ENCODE data around the gene PRDM16. TPM values are rescaled to one million over a fixed set of nuclear protein-coding genes. Genes with fewer than 3 reads are reported as not detected.

Gene PRDM16
- total RNA-seq, 1 experiment from 2014 or later, result 0.09 TPM

DNA sequence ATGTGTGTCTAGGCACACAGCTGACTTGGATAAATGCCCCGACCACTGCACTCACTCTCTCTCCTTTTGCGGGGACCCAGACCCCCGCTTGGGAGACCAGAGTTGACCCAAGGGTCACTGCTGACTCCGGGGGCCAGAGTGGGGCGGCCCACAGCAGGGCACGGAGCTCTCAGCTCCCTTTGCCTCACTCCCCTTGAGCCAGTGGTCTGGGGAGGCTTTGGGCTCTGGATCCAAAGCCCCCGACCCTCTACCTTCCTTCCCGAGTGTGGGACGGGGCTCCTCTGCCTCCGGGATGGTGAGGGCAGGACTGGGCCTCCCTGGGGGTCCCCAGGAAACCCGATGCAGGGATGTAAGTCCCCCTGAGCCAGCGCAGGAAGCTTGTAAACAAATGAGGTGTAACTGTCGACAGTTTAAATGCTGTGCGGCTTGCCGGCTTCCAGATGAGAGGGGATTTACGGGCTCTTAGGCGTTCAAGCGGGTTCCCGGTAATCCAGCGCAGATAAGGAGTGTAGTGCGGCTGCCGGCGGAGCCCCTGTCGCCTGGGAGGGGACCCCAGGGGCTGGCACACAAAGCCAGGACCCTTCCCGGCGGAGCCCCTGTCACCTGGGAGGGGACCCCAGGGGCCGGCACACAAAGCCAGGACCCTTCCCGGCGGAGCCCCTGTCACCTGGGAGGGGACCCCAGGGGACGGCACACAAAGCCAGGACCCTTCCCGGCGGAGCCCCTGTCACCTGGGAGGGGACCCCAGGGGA lies 40.3 kb upstream of the PRDM16 start:
- CTCF ChIA-PET, result no interaction called here
- peaks cover 30% of the 10 kb centered on the region for H3K27me3 Mint-ChIP-seq (ENCODE audit: unreplicated experiment)
- TF ChIP-seq CTCF (IDR thresholded peaks at IDR 0.05; ENCODE audit: unreplicated experiment), result no peak

GRCh38 chr1:3029481-3029961 lies 39.5 kb upstream of the PRDM16 start:
- BruUV-seq (replicated peaks), result no TSS peak
- no peak for TF ChIP-seq CTCF (IDR thresholded peaks at IDR 0.05; ENCODE audit: unreplicated experiment)
- no peaks in the 10 kb centered on the region for H3K9me3 Mint-ChIP-seq (ENCODE audit: low read depth, unreplicated experiment)
- H3K4me3 Mint-ChIP-seq (ENCODE audit: low read depth, unreplicated experiment), result no peak overlapping the region
- H3K27me3 Mint-ChIP-seq (ENCODE audit: unreplicated experiment), result peaks cover 27% of the 10 kb centered on the region
- no peaks in the 10 kb centered on the region for H3K4me1 Mint-ChIP-seq (ENCODE audit: low read depth, unreplicated experiment)
- DNase-seq, result no peak
- CTCF ChIA-PET, result no interaction called here
- no peak overlapping the region for H3K27ac Mint-ChIP-seq (ENCODE audit: unreplicated experiment)
- intact Hi-C loops (cut with micrococcal nuclease; ENCODE audit: unreplicated experiment), result no loop called here
- H3K36me3 Mint-ChIP-seq (ENCODE audit: insufficient read depth, unreplicated experiment), result no peaks in the 10 kb centered on the region

More for the DNA sequence above, 40.3 kb upstream of the PRDM16 start:
- intact Hi-C loops (cut with micrococcal nuclease; ENCODE audit: unreplicated experiment), result no loop called here
- Mint-ChIP-seq H3K4me3 (ENCODE audit: low read depth, unreplicated experiment) (no peak overlapping the region), H3K27ac (ENCODE audit: unreplicated experiment) (no peak overlapping the region), H3K4me1 (ENCODE audit: low read depth, unreplicated experiment) (no peaks in the 10 kb centered on the region), H3K9me3 (ENCODE audit: low read depth, unreplicated experiment) (no peaks in the 10 kb centered on the region), H3K36me3 (ENCODE audit: insufficient read depth, unreplicated experiment) (no peaks in the 10 kb centered on the region)
- no TSS peak for BruUV-seq (replicated peaks)
- no peak for DNase-seq

- Mint-ChIP-seq H3K27ac (ENCODE audit: unreplicated experiment) (no peak overlapping the region), H3K27me3 (ENCODE audit: unreplicated experiment) (peaks cover 26% of the 10 kb centered on the region), H3K36me3 (ENCODE audit: insufficient read depth, unreplicated experiment) (no peaks in the 10 kb centered on the region), H3K4me1 (ENCODE audit: low read depth, unreplicated experiment) (no peaks in the 10 kb centered on the region), H3K9me3 (ENCODE audit: low read depth, unreplicated experiment) (no peaks in the 10 kb centered on the region), H3K4me3 (ENCODE audit: low read depth, unreplicated experiment) (no peak overlapping the region)
- BruUV-seq (replicated peaks), result no TSS peak
- TF ChIP-seq CTCF (IDR thresholded peaks at IDR 0.05; ENCODE audit: unreplicated experiment), result no peak
- no peak for DNase-seq
- CTCF ChIA-PET, result no interaction called here
- intact Hi-C loops (cut with micrococcal nuclease; ENCODE audit: unreplicated experiment), result no loop called here
Measured at GRCh38 chr1:3029991-3030662, 38.9 kb upstream of the PRDM16 start.

- CTCF ChIA-PET, result no interaction called here
- no peaks in the 10 kb centered on the region for H3K9me3 Mint-ChIP-seq (ENCODE audit: low read depth, unreplicated experiment)
- DNase-seq, result no peak
- H3K36me3 Mint-ChIP-seq (ENCODE audit: insufficient read depth, unreplicated experiment), result no peaks in the 10 kb centered on the region
- intact Hi-C loops (cut with micrococcal nuclease; ENCODE audit: unreplicated experiment), result no loop called here
- H3K4me3 Mint-ChIP-seq (ENCODE audit: low read depth, unreplicated experiment), result no peak overlapping the region
- TF ChIP-seq CTCF (IDR thresholded peaks at IDR 0.05; ENCODE audit: unreplicated experiment), result no peak
- peaks cover 26% of the 10 kb centered on the region for H3K27me3 Mint-ChIP-seq (ENCODE audit: unreplicated experiment)
- no peaks in the 10 kb centered on the region for H3K4me1 Mint-ChIP-seq (ENCODE audit: low read depth, unreplicated experiment)
- H3K27ac Mint-ChIP-seq (ENCODE audit: unreplicated experiment), result no peak overlapping the region
- BruUV-seq (replicated peaks), result no TSS peak
Measured at GRCh38 chr1:3030663-3031381, 38.2 kb upstream of the PRDM16 start.
